NCI-H748 (cell line): ENCODE data around the gene UBAC1.
"Not testable (repeated sequence)": the region's sequence is repeated elsewhere in the genome, so short reads cannot be mapped to it uniquely, and the experiment has no call there.

Experiments
- DNase-seq: peaks from one replicate; lab custom pipeline; 2025; ENCODE audit not compliant: unreplicated experiment; lab: John Stamatoyannopoulos, UW

The UBAC1 gene

GRCh38 chr9:135944444-135945252, 16.5 kb downstream of the UBAC1 start:
- no peak for DNase-seq

DNA sequence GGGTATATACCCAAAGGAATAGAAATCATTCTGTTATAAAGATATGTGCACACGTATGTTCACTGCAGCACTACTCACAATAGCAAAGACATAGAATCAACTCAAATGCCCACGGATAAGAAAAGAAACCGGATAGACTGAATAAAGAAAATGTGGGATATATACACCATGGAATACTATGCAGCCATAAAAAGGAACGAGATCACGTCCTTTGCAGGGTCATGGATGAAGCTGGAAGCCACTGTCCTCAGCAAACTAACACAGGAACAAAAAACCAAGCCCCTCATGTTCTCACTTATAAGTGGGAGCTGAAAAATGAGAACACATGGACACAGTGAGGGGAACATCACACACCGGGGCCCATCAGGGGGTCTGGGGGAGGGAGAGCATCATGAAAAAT, 17.6 kb downstream of the UBAC1 start:
- not testable (repeated sequence) for DNase-seq

DNA sequence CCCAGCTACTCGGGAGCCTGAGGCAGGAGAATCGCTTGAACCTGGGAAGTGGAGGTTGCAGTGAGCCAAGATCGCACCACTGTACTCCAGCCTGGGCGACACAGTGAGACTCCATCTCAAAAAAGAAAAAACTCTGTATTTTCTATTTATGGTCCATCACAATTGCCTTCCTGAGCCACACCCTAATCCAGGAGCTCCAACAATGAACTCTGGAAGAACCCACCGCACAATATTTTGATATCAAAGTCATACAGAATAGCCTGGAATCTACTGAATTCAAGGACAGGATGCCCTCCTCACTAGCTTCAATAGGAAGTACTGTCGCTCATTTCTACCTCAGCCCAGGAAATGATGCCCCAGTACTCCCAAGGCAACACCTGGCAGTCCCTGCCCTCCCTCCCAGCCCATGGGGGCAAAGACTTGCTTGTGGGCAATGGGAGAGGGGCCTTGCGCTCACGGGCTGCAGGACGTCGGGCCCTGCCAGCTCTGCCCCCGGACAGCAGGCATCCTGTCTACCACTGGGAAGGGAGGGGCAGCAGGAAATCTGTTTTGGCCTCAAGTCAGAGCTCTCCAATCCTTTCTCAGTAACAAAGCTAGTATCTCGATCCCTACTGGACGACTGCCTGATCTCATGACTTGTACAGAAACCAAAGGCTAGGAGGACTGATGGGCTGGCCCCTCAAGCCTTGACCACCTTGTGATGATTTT, 19.7 kb downstream of the UBAC1 start:
- no peak for DNase-seq

DNA sequence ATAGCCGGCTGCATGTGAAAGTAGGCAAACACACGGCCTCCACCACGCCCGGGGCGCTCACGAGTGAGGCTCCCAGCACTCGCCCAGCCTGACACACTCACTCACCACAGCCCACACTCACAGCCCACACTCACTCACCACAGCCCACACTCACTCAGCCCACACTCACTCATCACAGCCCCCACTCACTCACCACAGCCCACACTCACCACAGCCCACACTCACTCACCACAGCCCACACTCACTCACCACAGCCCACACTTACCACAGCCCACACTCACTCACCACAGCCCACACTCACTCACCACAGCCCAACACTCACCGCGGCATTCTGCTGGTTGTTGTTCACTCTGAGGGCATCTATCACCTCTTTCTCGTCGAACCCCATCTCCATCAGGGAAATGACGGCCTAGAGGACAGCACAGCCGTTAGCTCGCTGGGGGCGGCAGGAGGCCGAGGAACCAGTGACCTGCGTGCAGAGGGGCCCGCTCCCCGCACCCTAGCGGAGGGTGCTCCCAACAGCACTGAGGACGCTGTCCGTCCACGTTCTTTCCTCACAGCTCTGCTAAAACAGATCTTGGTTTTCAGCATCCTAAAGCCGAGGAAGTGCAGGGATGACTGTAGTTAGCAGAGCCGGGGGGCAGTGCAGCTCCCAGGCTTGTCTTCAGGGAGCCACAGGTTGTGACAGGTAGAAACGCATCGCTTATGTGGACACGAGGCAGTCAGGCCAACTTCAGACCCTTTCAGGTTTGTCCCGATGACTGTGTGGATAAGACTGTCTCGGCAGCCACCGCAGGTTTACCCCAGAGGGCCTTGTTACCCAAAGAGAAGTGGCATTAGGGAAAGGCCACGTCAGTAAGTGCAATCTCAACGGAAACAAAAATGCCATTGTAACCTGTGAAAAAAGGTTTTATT, 21.6 kb downstream of the UBAC1 start:
- no peak for DNase-seq

- no peak for DNase-seq
Observed at GRCh38 chr9:135937521-135938489, 23.4 kb downstream of the UBAC1 start.

DNA sequence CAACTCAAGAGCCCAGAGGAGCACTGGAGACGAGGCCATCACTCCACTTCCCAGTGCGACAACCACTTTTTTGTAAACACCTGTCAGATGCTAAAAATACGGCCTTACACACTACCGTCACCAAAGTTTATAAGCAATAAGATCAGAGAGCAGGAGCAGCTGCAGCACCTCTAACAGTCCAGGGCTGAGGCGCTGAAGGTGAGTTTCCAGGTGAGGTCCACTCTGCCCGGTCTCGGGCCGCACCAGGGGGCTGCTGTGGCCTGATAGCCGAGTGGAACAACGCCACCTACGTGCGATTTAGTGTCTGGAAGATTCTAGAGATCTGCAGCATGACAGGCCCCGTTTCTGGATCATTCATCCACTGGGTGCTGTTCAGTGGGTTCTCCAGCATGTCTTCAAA, 28.1 kb downstream of the UBAC1 start:
- DNase-seq, result no peak

DNA sequence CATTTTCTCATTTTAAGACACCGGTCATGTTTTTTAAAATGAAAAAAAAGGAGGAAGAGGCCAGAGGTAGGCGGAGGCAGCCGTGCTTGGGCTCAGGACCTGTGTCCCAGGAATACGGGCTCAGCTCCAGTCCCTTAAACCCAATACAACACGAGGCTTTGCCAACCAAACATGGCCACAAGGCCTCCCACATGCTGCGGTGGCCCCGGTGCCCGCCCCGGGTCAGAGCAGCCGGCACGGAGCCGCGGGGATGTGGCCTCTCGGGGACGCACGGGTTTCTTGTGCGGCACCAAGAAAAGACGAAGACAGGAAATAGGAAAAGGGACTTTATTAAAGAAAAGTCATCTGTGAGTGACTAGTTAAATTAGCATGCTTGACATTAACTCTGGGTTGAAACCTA, 28.5 kb downstream of the UBAC1 start:
- DNase-seq, result no peak

DNA sequence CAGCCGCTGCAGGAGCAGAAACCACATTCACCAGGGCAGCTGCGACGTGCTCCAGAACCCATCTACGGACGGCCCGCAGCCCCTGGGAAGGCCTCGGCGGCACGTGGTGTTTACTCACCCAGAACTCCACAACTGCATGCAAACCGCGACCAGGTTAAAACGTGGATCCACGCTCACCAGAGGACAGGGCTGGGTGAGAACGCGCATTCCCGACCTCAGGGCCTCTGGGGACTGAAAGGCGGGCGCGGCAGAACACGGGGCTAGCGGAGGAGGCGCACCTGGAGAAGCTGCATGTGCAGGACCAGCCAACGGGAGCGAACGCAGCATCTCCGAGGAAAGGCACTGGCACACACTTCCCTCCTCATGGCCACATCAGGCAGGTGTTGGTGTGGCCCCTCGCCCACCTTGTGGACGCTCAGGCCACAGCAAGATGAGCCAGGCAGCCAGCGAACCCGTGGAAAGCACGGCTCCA, 29.8 kb downstream of the UBAC1 start:
- no peak for DNase-seq

GRCh38 chr9:135930446-135931345, 30.5 kb downstream of the UBAC1 start:
- DNase-seq, result no peak

GRCh38 chr9:135929656-135930445, 31.3 kb downstream of the UBAC1 start:
- DNase-seq, result no peak

DNA sequence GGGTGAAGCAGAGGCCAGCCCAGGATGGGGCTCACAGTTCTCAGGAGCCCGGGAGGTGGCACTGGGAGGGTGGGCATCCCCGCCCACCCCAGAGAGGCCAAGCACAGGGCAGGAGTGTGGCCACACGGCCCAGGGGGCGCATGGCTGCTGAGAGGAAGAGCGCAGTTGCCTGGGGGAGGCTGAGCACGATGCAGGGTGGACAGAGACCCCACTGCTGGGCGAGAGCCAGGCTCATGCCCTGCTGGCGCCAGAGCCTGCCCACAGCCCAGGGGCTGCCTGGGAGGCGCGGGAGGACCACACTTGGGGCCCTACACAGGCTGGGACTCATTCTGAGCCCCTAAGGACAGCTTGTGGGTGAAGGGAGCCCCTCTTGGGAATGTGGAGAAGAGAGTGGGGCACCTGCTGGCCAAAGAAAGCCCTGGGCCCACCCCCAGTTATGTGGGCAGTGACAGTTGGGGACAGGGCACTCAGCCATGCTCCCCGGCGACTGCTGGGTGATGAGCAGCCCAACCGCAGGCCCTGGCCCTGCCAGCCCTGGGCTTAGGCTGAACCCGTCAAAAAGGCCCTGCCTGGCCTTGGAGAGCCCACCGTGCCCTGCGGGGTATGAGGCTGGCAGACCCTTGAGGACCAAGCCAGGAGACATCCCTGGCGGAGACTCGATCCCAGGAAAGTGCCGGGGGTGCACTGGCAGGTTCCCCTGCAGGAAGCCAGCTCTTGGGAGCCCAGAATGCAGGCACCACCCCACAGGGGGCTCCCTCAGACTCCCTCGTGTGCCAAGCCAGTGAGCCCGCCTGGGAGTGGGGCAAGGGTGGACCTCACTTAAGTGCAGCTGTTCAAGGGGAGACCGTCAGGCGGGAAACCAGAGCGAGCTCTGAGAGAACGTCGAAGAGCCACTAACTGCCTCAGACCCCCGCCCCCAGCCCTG, 32.2 kb downstream of the UBAC1 start:
- no peak for DNase-seq

DNA sequence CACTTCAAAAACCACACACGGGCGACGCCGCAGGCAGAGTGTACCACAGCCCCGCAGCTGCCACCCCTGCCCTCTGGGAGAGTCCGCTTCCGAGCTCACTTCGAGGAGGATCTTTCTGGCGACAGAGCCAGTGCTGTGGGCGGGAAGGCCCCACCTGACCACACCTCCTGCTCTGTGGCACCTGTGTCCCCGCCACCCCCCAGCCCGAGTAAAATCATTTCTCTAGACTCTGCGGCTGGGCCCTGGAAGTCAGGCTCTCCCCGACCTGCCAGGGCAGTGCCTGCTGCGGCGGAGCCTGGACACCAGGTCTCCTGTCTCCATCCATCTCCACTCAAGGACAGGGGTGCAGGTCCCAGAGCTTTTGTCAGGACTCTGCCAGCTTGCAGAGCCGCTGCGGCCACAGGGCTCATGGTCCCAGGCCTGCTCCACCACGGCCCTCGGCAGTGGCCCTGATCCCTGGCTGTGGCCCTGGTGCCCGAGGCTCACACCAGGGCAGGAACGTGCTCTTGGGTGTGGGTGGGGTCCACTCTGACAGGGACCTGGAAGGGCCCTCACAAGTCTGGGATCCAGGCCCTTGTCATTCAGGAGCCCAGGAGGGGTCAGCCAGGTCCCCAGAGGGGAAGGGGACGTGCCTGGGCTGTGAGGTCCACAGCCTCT, 33.0 kb downstream of the UBAC1 start:
- DNase-seq, result no peak

DNA sequence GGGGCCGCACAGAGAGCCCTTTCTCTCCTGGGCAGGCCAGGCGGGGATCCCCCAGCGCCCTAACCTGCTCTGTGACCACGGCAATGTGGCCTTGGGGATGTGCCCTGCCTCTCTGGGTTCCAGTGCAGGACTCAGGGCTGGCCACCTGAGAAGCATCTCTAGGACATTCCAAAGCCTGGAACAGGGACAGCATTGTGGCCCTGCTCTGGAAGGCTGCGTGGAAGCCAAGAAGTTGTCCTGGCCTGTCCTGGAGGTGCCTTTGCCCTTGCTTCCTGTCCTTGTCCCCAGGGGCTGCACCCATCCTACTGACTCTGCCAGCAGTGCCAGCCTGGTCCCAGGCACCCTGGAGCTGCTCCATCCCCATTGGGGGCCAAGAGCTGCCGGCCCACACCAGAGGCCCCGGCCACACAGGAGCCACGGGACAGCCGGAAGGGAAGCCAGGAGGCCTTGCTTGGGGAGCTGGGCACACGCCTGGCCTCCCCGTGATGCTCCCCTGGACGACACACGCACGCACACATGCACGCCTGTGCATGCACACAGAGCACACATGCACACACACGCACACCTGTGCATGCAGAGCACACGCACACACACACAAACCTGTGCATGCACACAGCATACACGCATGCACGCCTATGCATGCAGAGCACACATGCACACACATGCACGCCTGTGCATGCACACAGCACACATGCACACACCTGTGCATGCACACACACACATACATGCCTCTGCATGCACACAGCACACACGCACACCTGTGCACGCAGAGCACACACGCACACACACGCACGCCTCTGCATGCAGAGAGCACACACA, 33.8 kb downstream of the UBAC1 start:
- no peak for DNase-seq

GRCh38 chr9:135926402-135927194, 34.6 kb downstream of the UBAC1 start:
- DNase-seq, result no peak

- DNase-seq, result no peak
Observed at GRCh38 chr9:135925496-135926133, 35.6 kb downstream of the UBAC1 start.
